GM12878 (cell line): ENCODE measurements around the gene MYOM1. TPM values are rescaled to one million over a fixed set of nuclear protein-coding genes. Genes with fewer than 3 reads are reported as not detected.

Source experiments
- ATAC-seq: fragments of 200-7000 bp; cut with Tn5 transposase; 3 replicates; pipeline ENCODE4 v1.9.1; 2020; ENCODE audit warnings: mild to moderate bottlenecking, moderate library complexity
- BruUV-seq: library from RNA; stranded (reverse); fragments of 400-500 nt; replicated peaks from 2 replicates; lab custom pipeline; 2021; lab: Mats Ljungman, UMichigan
- CTCF ChIA-PET: fragments of 300-600 bp; sonication (Branson Sonifier 250); formaldehyde crosslinking; extraction: SDS; loops from one replicate; lab custom pipeline; 2021; ENCODE audit warnings: inconsistent platforms; lab: Yijun Ruan, JAX
- POLR2A ChIA-PET: fragments of 350-600 bp; formaldehyde crosslinking; extraction: SDS; loops from one replicate; lab custom pipeline; 2021; ENCODE audit warnings: inconsistent platforms; lab: Charles Lee
- RAD21 ChIA-PET: fragments of 300-600 bp; sonication (Branson Sonifier 250); formaldehyde crosslinking; loops from one replicate; lab custom pipeline; 2023; ENCODE audit warnings: antibody characterized with exemption; ENCODE audit not compliant: unreplicated experiment; lab: Charles Lee
- SMC1A ChIA-PET: fragments of 300-600 bp; sonication (Branson Sonifier 250); formaldehyde crosslinking; loops from one replicate; lab custom pipeline; 2023; ENCODE audit not compliant: unreplicated experiment, uncharacterized antibody; lab: Charles Lee
- DNase-seq: peaks from one replicate; pipeline ENCODE4 v3.0.0-alpha.2; 2011; ENCODE audit warnings: low read depth, low spot score
- FAIRE-seq: peaks from 3 replicates; lab custom pipeline; 2011; peaks lifted over from hg19 to GRCh38; lab: Jason Lieb, UNC
- H2AFZ ChIP-seq: 2 replicates; pipeline ENCODE4 v1.6.0; 2011; ENCODE audit warnings: low read depth, low read length, control low read depth; ENCODE audit not compliant: control insufficient read depth
- H3K27ac ChIP-seq: 2 replicates; pipeline ENCODE4 v1.5.1; 2011; ENCODE audit warnings: control low read depth; ENCODE audit not compliant: control insufficient read depth, insufficient read depth
- H3K27me3 ChIP-seq, 2 experiments: replicated peaks in 1 of 2; 2 replicates each; pipeline versions ENCODE4 v1.6.0 to v1.6.1; 2011; ENCODE audit warnings: low read length in 1 of 2; ENCODE audit not compliant: control insufficient read depth in 2 of 2, insufficient read depth in 2 of 2
- H3K36me3 ChIP-seq, 2 experiments: 2 replicates each; pipeline ENCODE4 v1.5.1; 2011; ENCODE audit warnings: low read length in 1 of 2; ENCODE audit not compliant: control insufficient read depth in 2 of 2, insufficient read depth in 2 of 2
- H3K4me1 ChIP-seq: 2 replicates; pipeline ENCODE4 v1.6.1; 2011; ENCODE audit warnings: mild to moderate bottlenecking, low read length, moderate library complexity, mixed read lengths; ENCODE audit not compliant: control insufficient read depth, insufficient read depth
- H3K4me2 ChIP-seq: 2 replicates; pipeline ENCODE4 v1.6.0; 2011; ENCODE audit warnings: control low read depth; ENCODE audit not compliant: control insufficient read depth, insufficient read depth
- H3K4me3 ChIP-seq: fragments of 200-600 bp; sonication (generic); 2 replicates; pipeline ENCODE4 v1.5.1; 2016
- H3K79me2 ChIP-seq: 2 replicates; pipeline ENCODE4 v1.6.0; 2011; ENCODE audit warnings: low read length; ENCODE audit not compliant: control insufficient read depth, insufficient read depth
- H3K9ac ChIP-seq: 2 replicates; pipeline ENCODE4 v1.8.0; 2011; ENCODE audit warnings: low read length, control low read depth, mixed read lengths; ENCODE audit not compliant: control insufficient read depth, insufficient read depth
- H3K9me3 ChIP-seq: replicated peaks from 3 replicates; pipeline ENCODE4 v1.5.1; 2011; ENCODE audit warnings: mild to moderate bottlenecking, low read length; ENCODE audit not compliant: control insufficient read depth, insufficient read depth
- H4K20me1 ChIP-seq: 2 replicates; pipeline ENCODE4 v1.6.0; 2011; ENCODE audit not compliant: control insufficient read depth, insufficient read depth
- DPF2 ChIP-seq: fragments of 450-650 bp; IDR thresholded peaks from 2 replicates; pipeline ENCODE4 v1.6.1; 2017; ENCODE audit warnings: mild to moderate bottlenecking
- SMAD1 ChIP-seq: fragments of 450-650 bp; IDR thresholded peaks from 2 replicates; pipeline ENCODE4 v1.6.1; 2018; ENCODE audit warnings: mild to moderate bottlenecking, low read depth; ENCODE audit not compliant: partially characterized antibody
- WGBS: methylation state at CpG from one replicate; pipeline ENCODE4 v1.1.6; 2016; ENCODE audit warnings: low lambda C conversion rate; ENCODE audit not compliant: insufficient replicate concordance, insufficient coverage; ENCODE audit errors: missing lambda C conversion rate; 5-methylcytosine and 5-hydroxymethylcytosine counted together
- in situ Hi-C: fragments of 300-500 bp; cut with MboI; formaldehyde crosslinking; loops from 9 replicates; pipeline ENCODE4 v1.14.3; 2018; ENCODE audit warnings: mixed read lengths
- intact Hi-C: fragments of 100-400 bp; cut with micrococcal nuclease; formaldehyde crosslinking; loops from one replicate; pipeline ENCODE4 v1.14.2; 2022; ENCODE audit not compliant: unreplicated experiment
- polyA plus RNA-seq, 11 experiments: library from polyadenylated mRNA; depleted of rRNA in 4 of 11; unstranded in 6 of 11; stranded (reverse) in 5 of 11; fragments of >200 nt; fragmentation: Nextera tagmentation in 4 of 11; fragmentation: Illumina TruSeq in 1 of 11; extraction: Ambion mirVana in 4 of 11; extraction: Trizol in 1 of 11; gene quantifications; 1 replicate in 1 of 11; 2 replicates in 10 of 11; pipeline versions ENCODE4 v1.2.1 to v1.2.3, GENCODE V29; 2011 to 2016; ENCODE audit warnings: inconsistent platforms in 2 of 11, missing spikeins in 2 of 11, low read depth in 1 of 11
- total RNA-seq, 4 experiments: library from RNA; depleted of rRNA in 3 of 4; stranded (reverse); fragments of >200 nt in 3 of 4; fragmentation: Illumina TruSeq in 1 of 4; extraction: Trizol in 1 of 4; gene quantifications; 2 replicates each; pipeline versions ENCODE4 v1.2.1 to v1.2.3, GENCODE V29; 2013 to 2021
- TF ChIP-seq, protein P1 (sequence below): IDR thresholded peaks from 2 replicates; pipeline ENCODE4 v1.6.1; 2011; ENCODE audit warnings: low read depth, mild to moderate bottlenecking, low read length, moderate library complexity, borderline replicate concordance; ENCODE audit errors: extremely low read depth
- TF ChIP-seq, protein P2 (sequence below): fragments of 450-650 bp; IDR thresholded peaks from 2 replicates; pipeline ENCODE4 v1.6.1; 2017; ENCODE audit warnings: antibody characterized with exemption, mild to moderate bottlenecking, moderate library complexity

MYOM1 gene
- total and polyA plus RNA-seq, 10 of the 15 experiments (the other 5 are each of a cell fraction or from before 2014, with no cell fraction given): 0.06 to 1.0 (median 0.57) TPM

DNA sequence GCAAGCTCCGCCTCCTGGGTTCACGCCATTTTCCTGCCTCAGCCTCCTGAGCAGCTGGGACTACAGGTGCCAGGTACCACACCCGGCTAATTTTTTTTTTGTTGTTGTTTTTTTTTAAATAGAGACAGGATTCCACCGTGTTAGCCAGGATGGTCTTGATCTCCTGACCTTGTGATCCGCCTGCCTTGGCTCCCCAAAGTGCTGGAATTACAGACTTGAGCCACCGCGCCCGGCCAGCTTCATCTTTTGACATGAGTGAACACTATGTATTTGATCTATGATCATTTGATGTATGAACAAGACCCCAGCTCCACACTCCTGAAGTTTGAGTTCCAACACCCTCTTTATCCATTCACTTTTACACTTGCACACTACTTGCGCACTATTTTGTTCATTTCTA lies 163.5 kb downstream of the MYOM1 start (continued):
- TF ChIP-seq, protein P1, sequence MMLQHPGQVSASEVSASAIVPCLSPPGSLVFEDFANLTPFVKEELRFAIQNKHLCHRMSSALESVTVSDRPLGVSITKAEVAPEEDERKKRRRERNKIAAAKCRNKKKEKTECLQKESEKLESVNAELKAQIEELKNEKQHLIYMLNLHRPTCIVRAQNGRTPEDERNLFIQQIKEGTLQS: no peak
- no peak for TF ChIP-seq DPF2
- TF ChIP-seq, protein P2, sequence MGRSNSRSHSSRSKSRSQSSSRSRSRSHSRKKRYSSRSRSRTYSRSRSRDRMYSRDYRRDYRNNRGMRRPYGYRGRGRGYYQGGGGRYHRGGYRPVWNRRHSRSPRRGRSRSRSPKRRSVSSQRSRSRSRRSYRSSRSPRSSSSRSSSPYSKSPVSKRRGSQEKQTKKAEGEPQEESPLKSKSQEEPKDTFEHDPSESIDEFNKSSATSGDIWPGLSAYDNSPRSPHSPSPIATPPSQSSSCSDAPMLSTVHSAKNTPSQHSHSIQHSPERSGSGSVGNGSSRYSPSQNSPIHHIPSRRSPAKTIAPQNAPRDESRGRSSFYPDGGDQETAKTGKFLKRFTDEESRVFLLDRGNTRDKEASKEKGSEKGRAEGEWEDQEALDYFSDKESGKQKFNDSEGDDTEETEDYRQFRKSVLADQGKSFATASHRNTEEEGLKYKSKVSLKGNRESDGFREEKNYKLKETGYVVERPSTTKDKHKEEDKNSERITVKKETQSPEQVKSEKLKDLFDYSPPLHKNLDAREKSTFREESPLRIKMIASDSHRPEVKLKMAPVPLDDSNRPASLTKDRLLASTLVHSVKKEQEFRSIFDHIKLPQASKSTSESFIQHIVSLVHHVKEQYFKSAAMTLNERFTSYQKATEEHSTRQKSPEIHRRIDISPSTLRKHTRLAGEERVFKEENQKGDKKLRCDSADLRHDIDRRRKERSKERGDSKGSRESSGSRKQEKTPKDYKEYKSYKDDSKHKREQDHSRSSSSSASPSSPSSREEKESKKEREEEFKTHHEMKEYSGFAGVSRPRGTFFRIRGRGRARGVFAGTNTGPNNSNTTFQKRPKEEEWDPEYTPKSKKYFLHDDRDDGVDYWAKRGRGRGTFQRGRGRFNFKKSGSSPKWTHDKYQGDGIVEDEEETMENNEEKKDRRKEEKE: no peak

DNA sequence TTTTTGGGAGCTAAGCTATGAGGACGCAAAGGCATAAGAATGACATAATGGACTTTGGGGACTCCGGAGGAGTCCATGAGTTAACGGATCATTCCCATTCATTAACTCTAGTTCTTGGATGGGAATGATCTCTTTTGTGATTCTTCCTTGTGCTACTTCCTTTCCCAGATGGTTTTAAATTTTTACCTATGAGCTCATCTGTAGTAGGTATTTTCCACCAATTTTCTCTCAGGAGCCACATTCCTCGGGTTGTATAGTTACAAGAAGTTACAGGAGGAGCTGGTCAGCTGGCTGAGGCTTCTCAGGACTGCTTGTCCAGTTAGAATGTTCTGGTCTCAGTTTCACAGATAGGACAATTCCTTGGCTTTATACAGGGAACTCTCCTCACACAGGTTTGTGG lies 164.0 kb downstream of the MYOM1 start:
- ChIA-PET SMC1A (interaction anchor here (1.2 to 1.3 kb wide), 2 partner anchors 45 to 190 kb away, joined by 3 to 4 read pairs; no protein-coding TSS in a partner anchor), CTCF (interaction anchor here (1.0 to 2.9 kb wide), 6 partner anchors 8 to 191 kb away, joined by 3 to 9 read pairs (median 5); no protein-coding TSS in a partner anchor), RAD21 (interaction anchor here (0.6 kb wide), 1 partner anchor 119 kb away, joined by 4 read pairs; no protein-coding TSS in a partner anchor), POLR2A (no interaction called here)
- in situ Hi-C loops (no loop called here), intact Hi-C loops (no loop called here)
- H3K4me1 ChIP-seq: peaks cover 19% of the 10 kb centered on the region
- H3K27me3 ChIP-seq: no peaks in the 10 kb centered on the region
- H3K4me2 ChIP-seq: no peak overlapping the region
- 90% methylated on average over 4 of the region's 4 CpGs for WGBS
- no peak overlapping the region for H3K4me3 ChIP-seq
- no peaks in the 10 kb centered on the region for H3K36me3 ChIP-seq
- no peak overlapping the region for H3K9ac ChIP-seq
- BruUV-seq: no TSS peak
- no peak overlapping the region for H2AFZ ChIP-seq
- no peak for ATAC-seq
- H3K79me2 ChIP-seq: no peaks in the 10 kb centered on the region
- no peak for FAIRE-seq
- H3K27ac ChIP-seq: no peak overlapping the region
- no peak for TF ChIP-seq SMAD1
- H3K9me3 ChIP-seq: no peaks in the 10 kb centered on the region
- no peaks in the 10 kb centered on the region for H4K20me1 ChIP-seq
- DNase-seq: no peak
